GM11168 (cell line): Measurements from ENCODE around the gene ZSCAN20.

Source experiments
- in situ Hi-C: fragments of 300-500 bp; cut with MboI; formaldehyde crosslinking; loops from one replicate; pipeline ENCODE4 v1.12.0; 2022; ENCODE audit warnings: low sequenced_read_pairs; ENCODE audit not compliant: unreplicated experiment

ZSCAN20 gene

GRCh38 chr1:33472269-33472980 lies at the start of gene ZSCAN20:
Gene ZSCAN20, plus strand, starts transcription at chr1:33472645. Its CDS starts 6,644 bp downstream, at chr1:33479289.
- in situ Hi-C loops: loop anchor here (25.0 kb wide), 1 partner anchor 185 kb away; no protein-coding TSS in a partner anchor

GRCh38 chr1:33424205-33424604 lies 48.2 kb upstream of the ZSCAN20 start:
- in situ Hi-C loops: no loop called here

DNA sequence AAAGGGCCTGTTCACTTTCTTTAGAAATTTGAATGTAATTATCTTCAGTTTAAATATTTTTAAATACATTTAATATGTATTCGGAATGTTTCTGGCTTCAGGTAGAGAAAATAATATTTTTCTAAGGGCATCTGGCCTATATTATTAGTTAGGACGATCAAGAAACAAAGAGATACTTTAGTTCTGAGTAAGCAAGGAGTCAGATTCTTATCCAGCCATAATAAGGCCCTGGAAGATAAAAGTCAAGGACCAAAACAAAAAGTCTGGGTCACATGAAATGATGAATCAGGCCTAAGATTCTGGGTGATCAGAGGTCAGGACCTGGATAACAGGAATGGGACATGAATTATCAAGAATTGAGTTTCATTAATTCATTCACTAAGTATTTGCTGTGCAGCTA lies 47.8 kb upstream of the ZSCAN20 start:
- in situ Hi-C loops: no loop called here

DNA sequence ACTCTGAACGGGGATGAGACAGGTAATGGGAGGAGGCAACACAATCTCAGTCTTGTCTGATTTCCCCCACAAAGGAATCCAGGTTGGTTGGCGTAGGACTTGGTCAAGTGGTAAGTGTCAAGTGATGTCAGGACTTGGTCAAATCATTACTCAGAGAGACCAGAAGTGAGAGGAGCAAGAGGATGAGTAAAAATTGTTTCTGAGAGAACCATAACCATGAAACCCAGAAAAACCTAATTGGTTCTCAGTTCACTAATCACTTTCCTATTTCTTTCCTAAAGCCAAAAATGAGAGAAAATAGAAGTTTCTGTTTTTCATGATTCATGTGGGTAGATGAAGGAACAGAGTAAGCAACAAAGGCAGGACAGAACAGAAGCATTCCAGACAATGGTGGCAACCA lies 46.5 kb upstream of the ZSCAN20 start:
- in situ Hi-C loops: no loop called here

DNA sequence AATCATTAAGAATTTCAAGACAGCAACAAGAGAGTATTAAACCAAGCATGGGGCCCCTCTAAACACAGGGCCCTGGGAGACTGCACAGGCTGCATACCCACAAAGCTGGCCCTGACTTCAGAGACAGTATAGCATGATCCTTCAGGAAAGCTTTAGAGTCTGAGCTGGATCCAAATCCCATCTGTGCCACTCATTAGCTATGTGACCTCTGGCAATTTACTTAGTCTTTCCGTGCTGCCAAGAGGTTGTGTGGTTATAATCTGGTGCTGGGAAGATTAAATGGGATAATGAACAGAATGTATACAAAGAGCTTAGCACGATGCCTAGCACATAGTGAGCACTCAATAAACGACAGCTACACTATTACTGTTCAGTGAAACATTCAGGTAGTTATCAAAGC lies 45.5 kb upstream of the ZSCAN20 start:
- in situ Hi-C loops: no loop called here

GRCh38 chr1:33428661-33429060 lies 43.8 kb upstream of the ZSCAN20 start:
- in situ Hi-C loops: no loop called here

DNA sequence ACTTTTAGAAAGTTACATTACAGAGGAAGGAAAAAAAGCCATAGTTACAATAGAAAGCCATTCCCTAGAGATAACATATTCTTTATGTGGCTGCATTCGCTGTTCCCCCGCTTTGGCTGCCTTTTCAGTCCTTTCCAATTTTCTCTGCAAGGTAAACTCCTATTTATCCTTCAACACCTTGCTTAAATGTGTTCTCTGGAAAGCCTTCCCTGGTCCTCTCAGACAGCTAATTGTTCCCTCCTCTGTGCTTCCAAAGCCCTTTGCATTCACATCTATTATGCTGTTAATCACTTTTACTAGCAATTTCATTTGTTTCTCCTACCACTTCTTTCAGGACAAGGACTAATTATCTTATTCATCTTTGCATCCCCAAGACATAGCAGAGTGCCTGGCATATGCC lies 43.1 kb upstream of the ZSCAN20 start:
- in situ Hi-C loops: no loop called here

GRCh38 chr1:33429856-33430691 lies 42.4 kb upstream of the ZSCAN20 start:
- in situ Hi-C loops: no loop called here

GRCh38 chr1:33430692-33431593 lies 41.5 kb upstream of the ZSCAN20 start, which contains the start of gene PHC2:
Gene PHC2, minus strand, starts transcription at chr1:33431095. Its CDS starts 55,556 bp downstream, at chr1:33375539.
- in situ Hi-C loops: no loop called here

GRCh38 chr1:33433509-33434362 lies 38.7 kb upstream of the ZSCAN20 start:
- in situ Hi-C loops: no loop called here

DNA sequence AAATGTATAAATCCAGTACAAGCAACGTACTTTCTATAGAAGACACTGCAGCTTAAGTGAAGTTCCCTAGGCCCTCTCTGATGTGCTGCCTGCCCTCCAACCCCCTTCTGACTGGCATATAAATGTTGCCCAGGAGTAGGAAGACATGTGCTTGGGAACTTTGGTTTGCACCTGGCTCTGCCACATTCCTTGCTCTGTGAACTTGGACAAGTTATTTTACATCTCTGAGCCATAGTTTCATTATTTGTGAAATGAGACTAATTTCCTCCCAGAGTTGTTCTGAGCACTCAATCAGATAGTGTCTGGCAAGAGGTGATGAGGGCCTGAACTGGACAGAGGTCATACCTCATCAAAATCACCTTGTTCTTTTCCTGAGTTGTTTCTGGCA lies 38.1 kb upstream of the ZSCAN20 start:
- in situ Hi-C loops: no loop called here

- in situ Hi-C loops: no loop called here
Observed at GRCh38 chr1:33435096-33435820, 37.2 kb upstream of the ZSCAN20 start.

DNA sequence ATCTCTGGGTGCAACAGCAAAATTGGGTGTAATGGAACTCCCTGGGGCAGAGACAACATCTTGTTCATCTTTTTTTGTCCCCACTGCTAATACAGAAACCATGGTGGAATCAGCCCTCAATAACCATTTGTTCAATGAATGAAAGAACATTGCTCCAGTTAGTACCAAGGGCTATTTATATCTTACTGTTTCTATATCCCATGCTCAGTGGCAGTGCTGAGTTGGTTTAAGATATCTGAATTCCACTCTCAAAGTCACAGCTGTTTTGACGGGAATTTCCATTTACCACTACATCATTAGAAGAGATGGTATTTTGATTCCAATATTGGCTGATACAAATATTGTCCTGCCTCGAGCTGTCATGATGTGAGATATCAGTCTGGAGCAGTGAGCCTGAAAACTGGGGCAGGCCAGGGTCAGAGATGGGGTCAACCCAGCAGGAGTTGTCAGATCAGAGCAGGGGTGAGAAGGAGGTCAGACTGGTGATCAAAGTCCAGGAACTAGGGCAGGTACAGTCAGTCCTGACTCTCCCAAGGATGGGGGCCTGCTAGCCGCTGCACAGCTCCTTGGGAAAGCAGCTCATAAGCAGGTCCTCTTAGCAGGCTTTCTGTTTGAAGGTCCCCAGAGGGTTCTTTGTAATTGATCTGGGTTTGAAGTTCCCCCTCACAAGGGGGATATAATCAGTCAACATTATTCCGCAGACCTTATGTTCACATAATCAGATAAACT lies 35.7 kb upstream of the ZSCAN20 start:
- in situ Hi-C loops: no loop called here

DNA sequence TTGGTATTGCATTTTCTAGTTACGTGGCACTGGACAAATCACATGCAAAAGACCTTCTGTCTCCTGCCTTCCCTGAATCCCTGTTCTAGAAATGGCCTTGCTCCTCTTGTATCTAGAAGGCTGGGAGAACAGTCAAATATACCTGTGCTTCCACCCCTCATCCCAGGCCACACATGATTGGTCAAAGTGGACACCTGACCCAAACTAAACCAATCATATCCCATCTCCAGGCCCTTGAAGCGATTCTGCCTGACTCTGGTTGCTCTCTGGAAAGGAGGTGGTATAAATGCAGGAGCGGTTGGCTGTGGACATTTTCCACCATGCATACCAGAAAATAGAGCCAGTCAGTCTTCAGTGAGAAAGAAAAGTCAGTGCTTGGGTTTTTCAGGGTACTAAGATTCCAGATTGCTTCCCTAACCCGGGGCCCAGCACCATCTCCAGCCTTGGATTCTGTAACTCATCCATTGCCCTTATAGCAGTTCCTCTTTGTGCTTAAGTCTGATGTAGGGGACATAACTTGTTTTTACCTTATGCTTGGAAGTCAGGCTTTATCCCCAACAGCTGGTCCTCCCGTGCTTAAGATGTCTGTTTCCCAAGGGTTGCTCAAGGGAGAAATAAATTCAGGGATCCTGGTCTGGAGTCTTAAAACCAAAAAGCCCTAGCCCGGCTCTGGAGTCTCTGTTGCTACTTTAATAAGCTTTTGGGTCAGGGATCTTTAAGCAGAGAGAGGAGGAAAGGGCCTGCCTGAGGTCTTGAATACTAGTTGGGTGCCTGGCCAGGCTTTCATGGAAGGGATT lies 33.9 kb upstream of the ZSCAN20 start:
- in situ Hi-C loops: no loop called here

- in situ Hi-C loops: no loop called here
Observed at GRCh38 chr1:33439662-33440061, 32.8 kb upstream of the ZSCAN20 start.

GRCh38 chr1:33441088-33441745 lies 31.2 kb upstream of the ZSCAN20 start:
- in situ Hi-C loops: no loop called here

- in situ Hi-C loops: no loop called here
Observed at GRCh38 chr1:33442141-33442540, 30.3 kb upstream of the ZSCAN20 start.
